ENCODE data around the gene SEC24D.

- TF ChIP-seq CTCF (IDR thresholded peaks at IDR 0.05): no peak
- TF ChIP-seq MAX (CRISPR knock-in tag; IDR thresholded peaks at IDR 0.05): no peak
- no peak for TF ChIP-seq JUN (CRISPR knock-in tag; IDR thresholded peaks at IDR 0.05)
- TF ChIP-seq RELA (CRISPR knock-in tag; IDR thresholded peaks at IDR 0.05; ENCODE audit: borderline replicate concordance): no peak
- TF ChIP-seq KAT7 (CRISPR knock-in tag; IDR thresholded peaks at IDR 0.05; ENCODE audit: borderline replicate concordance): no peak
- no peak for TF ChIP-seq E2F4 (CRISPR knock-in tag; IDR thresholded peaks at IDR 0.05; ENCODE audit: borderline replicate concordance, low read depth)
- no peak for TF ChIP-seq SP1 (CRISPR knock-in tag; conservative IDR thresholded peaks at IDR 0.05)
Observed at GRCh38 chr4:118765399-118765798, 70.5 kb downstream of the SEC24D start.
